SKM-1 (cell line): Measurements from ENCODE around the gene SMCO4.

Source experiments
- DNase-seq: peaks from one replicate; lab custom pipeline; 2025; ENCODE audit not compliant: unreplicated experiment; lab: John Stamatoyannopoulos, UW

The SMCO4 gene

DNA sequence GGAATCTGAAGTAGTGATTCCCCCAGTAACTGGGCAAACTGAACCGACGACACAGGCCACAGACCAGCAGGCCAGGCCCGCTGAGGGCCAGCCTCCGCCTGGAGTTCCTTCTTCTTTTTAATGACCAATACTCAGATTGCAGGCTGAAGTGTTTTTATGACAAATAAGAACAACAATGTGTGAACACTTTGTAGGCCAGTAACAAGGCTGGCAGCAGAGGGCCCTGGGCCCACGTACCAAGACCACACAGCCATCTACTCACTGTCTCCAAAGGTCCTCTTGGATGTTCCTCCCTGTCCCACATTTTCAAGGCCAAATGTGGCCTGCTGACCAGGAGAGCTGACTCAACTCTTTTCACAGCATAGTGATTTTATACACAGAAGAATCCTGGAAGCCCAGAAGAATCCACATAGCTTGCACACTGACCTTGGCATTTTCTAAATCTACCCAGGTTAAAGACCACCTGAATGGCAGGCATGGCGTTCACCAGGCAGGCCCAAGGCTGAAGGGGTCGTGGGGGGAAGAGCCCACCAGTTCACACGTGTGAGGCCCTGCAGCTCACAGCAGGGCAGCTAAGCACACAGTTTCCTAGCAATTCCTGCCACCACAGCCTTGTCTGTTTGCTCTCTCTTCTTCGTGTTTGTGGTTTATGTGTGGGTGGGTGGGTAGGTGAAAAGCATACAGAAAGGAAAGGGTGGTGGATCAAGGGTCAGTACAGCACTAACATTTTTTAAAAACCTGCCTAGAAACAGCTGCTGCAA, 13.3 kb downstream of the SMCO4 start:
- DNase-seq, result no peak

DNA sequence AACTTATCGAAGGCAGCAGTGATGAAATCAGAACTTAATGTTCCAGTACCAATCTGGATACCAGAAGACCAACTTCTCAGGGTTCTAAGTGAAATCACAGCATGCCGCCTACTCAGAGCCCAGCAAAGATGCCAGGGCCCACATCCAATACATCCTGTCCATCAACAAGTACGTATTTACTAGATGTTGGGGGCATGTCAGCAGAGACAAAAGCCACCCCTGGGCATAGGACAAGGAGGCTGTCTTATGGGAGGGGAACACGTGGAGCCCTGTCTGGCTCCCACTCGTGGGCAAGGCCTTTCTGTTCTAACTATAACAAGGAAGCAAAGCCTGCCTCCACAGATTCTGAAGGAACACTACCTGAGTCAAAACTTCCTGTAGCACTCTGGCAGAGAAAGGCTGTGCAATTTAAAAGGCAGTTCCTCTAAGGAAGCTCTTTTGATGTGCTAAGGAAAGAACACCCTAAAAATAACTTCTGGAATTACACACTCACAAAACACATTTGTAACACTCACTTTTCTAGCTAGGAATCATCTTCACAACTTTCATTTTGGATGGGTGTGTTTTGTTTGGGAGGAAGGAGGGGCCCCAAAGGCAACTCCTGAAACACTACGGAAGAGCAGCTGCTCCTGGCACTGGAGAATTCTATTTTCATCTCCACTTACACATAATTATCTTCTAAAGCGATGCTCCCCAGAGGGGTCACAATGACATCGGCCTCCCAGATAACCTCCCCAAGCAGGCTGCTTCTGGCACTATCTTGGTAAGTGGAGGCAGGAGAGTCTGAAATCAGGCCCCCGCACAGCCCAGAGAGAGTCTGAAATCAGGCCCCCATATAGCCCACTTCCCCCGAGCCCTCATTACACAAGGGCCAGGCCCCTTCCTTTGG, 14.2 kb downstream of the SMCO4 start:
- DNase-seq, result no peak

DNA sequence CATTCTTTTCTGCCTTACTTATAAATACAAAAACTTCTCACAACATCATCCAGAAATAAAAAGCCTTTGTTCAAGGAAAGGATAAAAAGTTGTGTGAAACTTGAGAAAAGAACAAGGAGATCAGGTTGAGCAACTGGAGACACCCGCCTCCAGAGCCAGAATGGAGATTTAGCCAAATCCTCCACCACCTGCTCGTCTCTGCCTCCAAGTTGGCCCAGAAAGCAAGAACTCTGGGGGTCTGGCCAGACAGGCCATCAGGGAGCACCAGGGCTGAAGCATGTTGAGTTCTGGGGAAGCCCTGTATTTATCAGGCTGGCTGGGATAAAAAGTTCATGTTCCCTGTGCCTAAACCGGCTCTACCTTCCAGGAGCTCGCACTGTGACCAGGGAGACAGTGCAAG, 14.9 kb downstream of the SMCO4 start:
- DNase-seq, result no peak

DNA sequence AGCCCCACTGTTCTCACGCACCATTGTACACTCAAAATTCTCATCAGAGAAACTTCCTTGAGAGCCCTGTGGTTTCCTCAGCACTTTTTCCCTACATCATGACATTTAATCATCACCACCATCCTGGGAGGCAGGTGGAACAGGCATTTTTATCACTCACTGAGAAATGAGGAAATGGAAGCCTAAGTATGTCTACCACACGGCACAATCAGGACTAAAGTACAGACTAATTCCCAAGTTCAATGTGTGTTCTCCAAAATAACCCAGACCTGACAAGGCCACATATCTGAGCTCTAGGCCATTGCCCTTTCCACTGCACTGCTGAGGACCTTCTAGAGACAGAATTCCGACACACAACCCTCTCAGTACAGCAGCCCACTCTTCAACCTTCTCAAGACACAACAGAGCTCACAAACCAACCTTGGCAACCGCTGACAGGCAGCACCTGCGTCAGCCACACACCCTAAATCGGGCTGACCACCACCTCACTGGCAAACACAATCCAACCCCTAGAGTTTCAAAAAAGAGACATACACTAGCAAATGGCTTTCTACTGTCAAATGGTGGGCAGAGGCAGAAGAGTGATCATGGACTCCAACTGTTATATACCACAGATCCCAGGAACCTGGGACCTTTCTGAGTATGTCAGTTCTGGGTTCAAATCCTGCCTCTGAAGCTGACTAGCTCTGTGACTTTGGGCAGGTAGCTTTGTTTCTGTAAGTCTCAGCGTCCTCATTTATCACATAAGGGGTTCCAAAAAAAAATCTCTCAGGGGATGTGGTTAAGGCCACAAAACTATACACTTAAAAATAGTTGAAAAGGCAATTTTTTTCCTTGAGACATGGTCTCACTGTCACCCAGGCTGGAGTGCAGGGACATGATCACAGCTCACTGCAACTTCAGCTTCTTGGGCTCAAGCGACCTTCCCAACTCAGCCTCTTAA, 16.3 kb downstream of the SMCO4 start:
- no peak for DNase-seq

DNA sequence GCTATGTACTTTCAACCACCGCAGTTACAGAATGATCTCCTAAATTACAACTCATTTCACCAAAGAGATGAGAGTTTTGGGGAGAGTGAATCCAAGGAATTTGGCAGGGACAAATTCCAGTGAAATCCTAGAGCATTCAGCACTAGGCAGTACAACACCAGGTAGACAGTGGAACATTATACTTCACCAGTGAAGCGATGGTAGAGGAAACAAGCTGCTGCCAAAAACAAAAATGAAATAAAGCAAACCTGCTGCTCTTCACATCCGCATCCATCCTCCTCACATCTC, 16.9 kb downstream of the SMCO4 start:
- no peak for DNase-seq

DNA sequence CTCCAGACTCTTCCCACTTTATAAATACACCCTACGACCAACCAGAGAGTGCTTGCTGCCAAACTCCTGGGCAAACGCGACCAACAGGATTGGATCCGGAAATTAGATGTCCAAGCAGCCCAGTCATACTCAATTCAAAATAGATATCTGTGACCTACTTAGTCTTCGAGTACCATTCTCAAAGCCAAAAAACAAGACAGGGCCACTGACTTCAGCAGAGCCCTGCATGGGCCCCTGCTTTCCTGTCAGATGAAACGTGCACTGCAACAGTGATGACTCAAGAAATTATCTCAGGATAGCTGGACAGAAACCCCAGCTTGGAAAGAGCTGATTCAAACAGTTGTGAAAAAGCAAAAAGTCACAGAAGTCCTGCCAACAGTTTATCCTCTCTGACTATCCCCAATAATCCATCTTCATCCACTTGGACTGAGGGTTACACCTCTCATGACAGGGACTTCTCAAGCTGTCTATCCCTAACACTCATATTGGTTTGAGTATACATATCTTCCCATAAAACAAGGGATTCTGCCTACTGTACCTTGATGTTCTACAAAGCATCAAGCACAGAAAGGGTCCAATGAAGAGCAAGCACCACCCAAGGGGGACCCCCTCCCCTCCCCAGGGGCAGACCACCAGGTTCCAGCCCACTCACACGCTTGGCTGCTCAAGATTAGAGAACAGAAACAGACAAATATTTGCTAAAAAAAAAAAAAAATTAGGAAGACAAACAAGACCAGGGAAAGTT, 17.4 kb downstream of the SMCO4 start:
- DNase-seq, result no peak

DNA sequence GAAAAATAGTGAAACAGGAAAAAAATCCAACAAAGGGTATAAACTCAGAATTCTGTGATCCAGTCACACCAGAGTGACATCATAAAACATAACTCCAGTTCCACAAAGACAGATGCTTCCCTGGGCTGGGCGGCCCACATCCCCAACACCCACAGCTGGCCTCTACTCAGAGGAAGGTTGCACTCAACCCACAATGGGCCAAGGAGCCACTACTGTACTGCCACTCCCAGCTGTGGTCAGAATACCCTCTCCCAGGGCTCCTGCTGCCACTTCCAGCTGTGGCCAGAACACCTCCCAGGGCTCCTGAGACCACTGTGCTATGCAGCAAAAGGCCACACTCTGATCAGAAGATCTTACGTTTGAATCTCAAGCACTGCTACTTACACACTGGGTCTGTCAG, 18.3 kb downstream of the SMCO4 start:
- DNase-seq, result no peak

DNA sequence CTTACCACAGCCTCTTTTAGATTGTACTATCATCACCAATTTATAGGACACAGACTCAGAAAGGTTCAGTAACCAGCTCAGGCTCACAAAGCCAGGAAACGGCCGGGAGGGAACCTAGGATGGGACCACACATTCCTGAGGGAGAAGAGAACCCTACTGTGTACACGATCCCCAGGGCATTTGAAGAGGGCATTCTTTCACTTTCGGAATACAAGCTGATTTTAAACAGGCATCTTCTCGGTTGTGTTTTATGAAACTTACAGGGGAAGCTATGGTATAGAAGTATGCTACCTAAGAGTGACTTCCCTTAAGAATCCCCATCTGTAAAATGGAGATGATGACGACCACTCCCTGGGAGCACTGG, 19.0 kb downstream of the SMCO4 start:
- no peak for DNase-seq

DNA sequence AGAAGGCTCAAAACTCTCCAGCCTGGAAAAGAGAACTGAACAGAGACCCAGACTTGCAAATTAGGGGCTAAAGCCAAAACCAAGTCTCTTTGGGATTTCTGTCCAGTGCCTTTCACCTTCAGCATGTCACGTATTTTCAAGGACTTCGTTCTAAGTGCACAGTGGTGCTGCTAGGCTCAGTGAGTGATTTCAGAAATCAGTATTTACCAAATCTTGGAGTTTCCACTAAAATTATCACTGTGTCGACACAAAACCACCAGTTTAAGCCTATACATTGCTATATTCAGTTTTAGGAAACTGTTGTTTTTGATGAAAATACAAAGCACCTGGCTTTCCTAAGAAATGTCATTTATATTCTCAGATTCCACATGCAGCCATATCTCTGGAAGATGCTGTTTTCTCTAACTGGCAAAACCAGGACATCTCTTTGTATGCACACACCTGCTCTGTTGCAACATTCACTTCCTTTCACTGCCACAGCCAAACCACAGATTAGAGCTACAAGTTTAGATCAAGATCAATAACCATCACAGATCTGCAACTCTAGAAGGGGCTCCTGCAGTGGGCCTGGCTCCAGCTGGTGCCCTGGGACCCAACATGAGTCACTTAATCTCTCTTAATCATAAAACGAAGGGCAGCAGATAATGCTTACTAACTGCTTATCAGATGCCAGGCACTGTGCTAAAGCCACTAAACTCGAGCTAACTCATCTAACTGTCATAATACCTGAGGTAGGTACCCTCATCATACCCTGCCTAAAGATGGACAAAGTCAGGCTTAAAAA, 22.3 kb downstream of the SMCO4 start:
- no peak for DNase-seq

DNA sequence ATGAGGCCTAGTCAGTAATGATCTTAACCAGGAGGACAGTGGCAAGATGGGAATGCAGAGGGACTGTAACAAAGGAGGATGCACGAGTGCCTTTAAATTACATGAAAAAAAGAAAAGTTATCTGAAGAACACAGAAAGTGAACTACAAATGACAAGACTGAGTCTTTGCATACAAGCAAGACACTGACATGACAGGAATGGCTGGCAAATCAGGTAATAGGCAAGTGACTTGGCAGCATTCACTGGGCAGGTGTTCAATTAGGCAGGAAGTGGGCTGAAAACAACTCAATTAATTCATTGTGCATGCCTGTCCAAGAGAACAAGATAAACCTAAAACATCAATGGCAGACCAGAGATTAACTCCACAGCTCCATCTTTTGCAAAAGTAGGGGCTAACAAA, 24.0 kb downstream of the SMCO4 start:
- no peak for DNase-seq

DNA sequence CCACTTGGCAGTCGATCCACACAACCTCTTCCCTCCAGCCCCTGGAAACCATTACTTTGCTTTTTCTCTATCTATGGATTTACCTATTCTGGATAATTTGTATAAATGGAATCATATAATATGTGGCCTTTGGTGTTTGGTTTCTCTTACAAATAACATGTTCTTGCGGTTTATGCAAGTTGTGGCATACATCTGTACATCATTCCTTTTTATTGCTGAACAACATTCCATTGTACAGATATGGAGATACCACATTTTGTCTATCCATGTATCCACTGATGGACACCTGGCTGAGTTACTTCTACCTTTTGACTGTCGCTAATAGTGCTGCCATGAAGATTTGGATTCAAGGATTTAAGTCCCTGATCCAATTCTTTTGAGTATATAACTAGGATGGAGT, 25.1 kb downstream of the SMCO4 start:
- DNase-seq, result no peak

DNA sequence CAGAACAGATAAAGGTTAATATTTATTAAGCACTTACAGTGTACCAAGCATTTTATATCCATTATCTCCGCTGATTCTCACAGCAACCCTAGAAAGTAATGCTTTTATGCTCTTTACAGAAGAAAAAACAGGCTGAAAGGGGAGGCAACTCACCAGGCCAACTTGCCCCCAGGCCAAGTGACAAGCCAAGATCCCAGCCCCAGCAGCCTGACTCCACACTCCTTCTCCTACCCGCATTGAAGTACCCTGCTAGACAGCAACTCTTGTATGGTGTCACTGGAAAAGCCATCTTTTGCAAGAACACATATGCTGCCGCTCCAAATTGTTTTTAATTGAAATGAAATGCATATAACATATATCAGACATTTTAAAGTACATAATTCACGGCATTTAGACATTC, 25.6 kb downstream of the SMCO4 start:
- no peak for DNase-seq

DNA sequence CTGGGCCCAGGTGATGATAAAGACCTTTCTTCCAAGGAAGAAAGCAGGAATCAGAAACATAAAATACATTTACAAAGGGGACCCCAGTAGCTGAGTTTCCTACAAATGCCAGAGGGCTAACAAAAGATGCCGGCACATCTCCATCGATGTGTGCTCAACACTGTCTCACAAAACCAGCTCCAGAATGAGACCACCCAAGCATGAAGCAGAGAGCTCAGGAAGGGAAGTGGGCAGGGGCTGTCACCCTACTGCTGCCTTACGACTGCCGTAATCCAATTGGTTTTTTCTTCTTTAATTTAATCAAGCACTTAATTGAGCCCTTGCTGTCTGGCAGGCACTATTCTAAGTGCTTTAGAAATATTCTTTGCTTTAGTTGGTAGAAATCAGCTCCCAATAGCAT, 26.1 kb downstream of the SMCO4 start:
- DNase-seq, result no peak

DNA sequence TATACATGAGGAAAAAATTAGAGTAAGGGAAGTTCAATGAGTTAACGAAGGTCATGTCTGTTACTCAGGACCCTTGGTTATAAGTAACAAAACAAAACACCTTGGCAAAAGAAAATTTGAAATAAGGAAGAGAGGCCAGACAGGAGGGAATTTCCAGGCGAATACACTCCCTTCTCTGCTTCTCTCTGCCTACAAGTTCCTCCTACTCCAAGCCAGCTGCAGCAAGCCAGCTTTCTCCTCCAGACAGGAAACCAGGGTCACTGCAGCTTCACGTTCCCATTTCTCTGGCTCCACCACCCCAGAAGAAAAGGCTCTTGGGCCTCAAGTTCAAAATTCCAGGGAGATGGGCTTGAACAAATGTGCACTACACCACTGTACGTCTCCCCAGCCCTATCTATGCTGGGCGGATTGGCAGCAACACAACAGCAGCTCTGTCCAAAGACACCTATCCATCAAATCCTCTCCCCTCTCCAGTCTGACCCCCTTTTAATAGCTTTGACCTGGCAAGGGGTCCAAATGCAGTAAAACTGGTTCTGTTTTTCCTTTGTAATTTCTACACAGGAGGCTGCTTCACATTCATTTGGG, 27.7 kb downstream of the SMCO4 start:
- no peak for DNase-seq

DNA sequence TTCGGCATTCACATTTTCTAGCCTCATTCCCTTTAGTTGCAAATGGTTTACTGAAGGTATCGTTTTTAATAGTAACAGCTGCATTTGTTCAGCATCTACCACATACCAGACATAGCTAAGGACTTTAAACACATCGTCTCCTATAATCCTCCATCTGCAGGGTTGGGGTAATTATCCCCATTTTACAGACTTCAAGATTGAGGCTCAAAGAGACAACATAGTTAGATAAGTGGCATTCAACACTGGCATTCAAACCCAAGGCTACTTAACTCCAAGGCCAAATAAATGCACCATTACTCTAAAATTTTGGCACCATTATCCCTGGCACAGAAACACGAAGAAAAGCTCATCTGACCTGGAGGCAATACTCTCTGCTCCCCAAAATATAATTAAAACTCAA, 28.5 kb downstream of the SMCO4 start:
- DNase-seq, result no peak

DNA sequence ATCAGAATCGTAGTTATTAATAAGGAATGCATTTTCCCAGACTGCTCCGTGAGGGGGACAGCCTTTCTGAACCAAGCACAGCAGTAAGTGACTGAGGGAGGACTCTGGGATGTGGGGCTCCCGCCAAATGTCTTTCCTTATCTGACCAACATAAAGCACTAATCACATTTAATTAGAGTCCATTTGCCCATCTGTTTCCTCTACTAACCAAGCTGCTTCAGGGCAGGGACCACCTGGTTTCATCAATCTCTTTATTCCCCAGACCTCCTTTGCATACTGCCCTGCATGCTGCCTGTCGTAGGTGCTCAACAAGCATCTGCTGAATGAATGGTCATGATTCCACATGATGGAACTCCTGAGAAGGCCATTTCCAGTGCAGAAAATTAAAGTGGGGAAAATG, 29.4 kb downstream of the SMCO4 start:
- no peak for DNase-seq

DNA sequence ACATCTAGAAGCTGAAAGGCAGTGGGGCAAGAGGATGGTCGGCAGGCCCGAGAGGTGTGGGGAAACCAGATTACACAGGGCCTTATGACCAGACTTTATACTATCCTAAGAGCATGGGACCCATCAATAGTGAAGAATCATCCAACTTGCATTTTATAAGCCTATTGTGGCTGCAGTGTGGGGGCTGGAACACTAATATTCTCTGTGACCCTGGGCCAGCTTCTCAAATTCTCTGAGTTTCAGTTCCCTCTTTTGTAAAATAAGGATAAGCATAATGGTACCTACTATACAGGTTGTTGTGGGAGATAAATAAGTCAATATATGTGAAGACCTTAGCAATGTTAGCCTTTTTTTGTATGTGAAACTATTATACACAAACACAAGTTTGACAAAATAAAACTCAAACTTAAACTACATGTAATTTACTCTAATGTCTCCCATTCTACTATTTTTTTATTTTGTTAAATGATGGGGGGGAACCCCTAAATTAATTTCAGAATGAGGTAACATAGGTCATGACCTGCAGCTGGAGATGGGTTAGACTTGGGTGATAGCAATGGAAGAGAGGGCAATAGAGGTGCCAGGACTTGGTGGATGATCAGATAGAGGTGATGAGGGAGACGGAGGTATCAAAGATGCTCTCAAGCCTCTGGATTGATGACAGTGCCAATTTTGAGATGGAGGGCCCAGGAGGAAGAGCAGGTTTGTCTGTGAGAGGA, 30.1 kb downstream of the SMCO4 start:
- DNase-seq, result no peak

DNA sequence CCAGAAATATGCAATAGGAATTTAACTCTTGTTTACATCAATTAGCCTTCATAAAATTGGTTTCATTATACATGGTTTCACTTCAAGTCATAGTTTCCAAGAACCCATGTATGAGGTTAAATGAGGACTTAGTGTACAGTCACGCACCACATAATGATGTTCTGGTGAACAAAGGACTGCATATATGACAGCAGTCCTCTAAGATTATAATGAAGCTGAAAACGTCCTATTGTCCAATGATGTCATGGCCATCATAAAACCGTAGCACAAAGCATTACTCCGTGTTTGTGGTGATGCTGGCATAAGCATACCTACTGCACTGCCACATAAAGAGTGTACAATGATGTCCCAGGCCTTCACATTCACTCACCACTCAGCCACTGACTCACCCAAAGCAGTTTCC, 31.1 kb downstream of the SMCO4 start:
- DNase-seq, result no peak

DNA sequence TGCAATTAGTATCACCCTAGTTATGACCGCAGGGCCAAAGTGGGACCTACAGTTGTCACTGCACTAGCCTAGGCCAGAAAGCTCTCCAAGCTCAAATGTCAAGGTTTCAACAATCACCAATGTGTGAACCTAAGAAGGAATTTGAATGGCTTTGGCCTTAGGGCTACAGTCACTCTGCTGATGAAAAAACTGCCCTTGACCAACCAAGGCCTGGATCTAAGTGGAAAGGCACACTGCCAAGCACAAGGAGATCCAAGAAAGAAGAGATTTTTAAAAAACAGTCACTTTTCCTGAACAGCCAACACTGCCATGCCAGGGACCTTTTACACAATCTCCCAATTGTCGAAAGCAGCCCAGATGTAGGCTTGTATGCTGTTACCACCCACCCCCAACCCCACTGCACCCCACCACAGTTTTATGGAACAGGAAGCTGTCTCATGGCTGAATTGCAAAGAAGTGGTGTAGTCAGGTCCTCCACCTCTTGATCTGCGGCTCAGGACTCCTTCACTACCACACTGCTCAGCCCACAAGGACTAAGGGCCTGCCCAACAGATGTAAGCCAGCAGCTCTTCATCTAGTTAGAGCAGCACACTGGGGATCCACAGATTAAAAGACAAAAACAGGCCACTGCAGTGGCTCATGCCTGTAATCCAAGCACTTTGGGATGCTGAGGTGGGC, 32.9 kb downstream of the SMCO4 start:
- no peak for DNase-seq
